Neuronal stem cell (in vitro differentiated cells): Measurements from ENCODE around the gene BIVM.

Source experiments
- DNase-seq: peaks from one replicate; pipeline ENCODE4 v3.0.0-alpha.2; 2013; ENCODE audit warnings: low spot score
- H2AFZ ChIP-seq: one replicate; pipeline ENCODE4 v1.6.1; 2013; ENCODE audit warnings: mild to moderate bottlenecking, low read length, inconsistent platforms
- H2AK5ac ChIP-seq: 2 replicates; pipeline ENCODE4 v1.6.1; 2013; ENCODE audit warnings: low read depth, mild to moderate bottlenecking, inconsistent platforms, low read length, moderate library complexity, mixed read lengths
- H2BK120ac ChIP-seq: 2 replicates; pipeline ENCODE4 v1.6.1; 2013; ENCODE audit warnings: low read depth, mild to moderate bottlenecking, inconsistent platforms, low read length, moderate library complexity, mixed read lengths
- H2BK12ac ChIP-seq: one replicate; pipeline ENCODE4 v1.6.1; 2013; ENCODE audit warnings: low read length, inconsistent platforms
- H2BK15ac ChIP-seq: 2 replicates; pipeline ENCODE4 v1.6.1; 2013; ENCODE audit warnings: mild to moderate bottlenecking, low read length, inconsistent platforms, mixed read lengths
- H2BK5ac ChIP-seq: one replicate; pipeline ENCODE4 v1.6.1; 2013; ENCODE audit warnings: inconsistent platforms, mild to moderate bottlenecking, low read length, moderate library complexity
- H3K14ac ChIP-seq: one replicate; pipeline ENCODE4 v1.6.1; 2013; ENCODE audit warnings: low read length, inconsistent platforms
- H3K18ac ChIP-seq: 2 replicates; pipeline ENCODE4 v1.6.1; 2013; ENCODE audit warnings: low read length, inconsistent platforms
- H3K23ac ChIP-seq: 2 replicates; pipeline ENCODE4 v1.6.1; 2013; ENCODE audit warnings: low read depth, mild to moderate bottlenecking, mixed read lengths, low read length, inconsistent platforms; ENCODE audit not compliant: poor library complexity
- H3K27ac ChIP-seq: replicated peaks from 3 replicates; pipeline ENCODE4 v1.5.1; 2013; ENCODE audit warnings: low read length, inconsistent platforms
- H3K27me3 ChIP-seq, 3 experiments: 2 replicates each; pipeline ENCODE4 v1.6.1; 2013; ENCODE audit warnings: low read length in 3 of 3, mild to moderate bottlenecking in 2 of 3, inconsistent platforms in 1 of 3, low read depth in 1 of 3, mixed read lengths in 1 of 3, moderate library complexity in 1 of 3; ENCODE audit not compliant: control insufficient read depth in 3 of 3, insufficient read depth in 3 of 3
- H3K36me3 ChIP-seq, 2 donors: replicated peaks in 1 of 2; 2 replicates each; pipeline ENCODE4 v1.6.1; 2013; ENCODE audit warnings: low read length in 2 of 2; ENCODE audit not compliant: control insufficient read depth in 2 of 2, insufficient read depth in 2 of 2
- H3K4ac ChIP-seq: 2 replicates; pipeline ENCODE4 v1.6.1; 2013; ENCODE audit warnings: inconsistent platforms, mild to moderate bottlenecking, low read length, moderate library complexity
- H3K4me1 ChIP-seq, 2 donors: 1 replicate in 1 of 2; 2 replicates in 1 of 2; pipeline ENCODE4 v1.6.1; 2013; ENCODE audit warnings: low read length in 2 of 2, low read depth in 1 of 2; ENCODE audit not compliant: control insufficient read depth in 2 of 2, insufficient read depth in 1 of 2
- H3K4me2 ChIP-seq: one replicate; pipeline ENCODE4 v1.6.1; 2013; ENCODE audit warnings: mild to moderate bottlenecking, low read length, inconsistent platforms; ENCODE audit not compliant: insufficient read depth, poor library complexity, severe bottlenecking
- H3K4me3 ChIP-seq, 2 donors: 2 replicates each; pipeline ENCODE4 v1.5.1; 2013; ENCODE audit warnings: low read length in 2 of 2, mild to moderate bottlenecking in 2 of 2, inconsistent platforms in 1 of 2, moderate library complexity in 1 of 2
- H3K79me1 ChIP-seq: one replicate; pipeline ENCODE4 v1.6.1; 2013; ENCODE audit warnings: low read depth, mild to moderate bottlenecking, inconsistent platforms, low read length, moderate library complexity
- H3K9ac ChIP-seq: one replicate; pipeline ENCODE4 v1.6.1; 2013; ENCODE audit warnings: mild to moderate bottlenecking, low read depth, low read length, inconsistent platforms; ENCODE audit not compliant: poor library complexity
- H3K9me3 ChIP-seq, 2 donors: replicated peaks in 1 of 2; 2 replicates each; pipeline versions ENCODE3 to v1.6.1; 2013; ENCODE audit warnings: low read length in 2 of 2, mild to moderate bottlenecking in 2 of 2, inconsistent platforms in 1 of 2, low read depth in 1 of 2, mixed read lengths in 1 of 2, moderate library complexity in 1 of 2; ENCODE audit not compliant: control insufficient read depth in 2 of 2, insufficient read depth in 1 of 2
- H4K8ac ChIP-seq: one replicate; pipeline ENCODE4 v1.6.1; 2013; ENCODE audit warnings: low read depth, mild to moderate bottlenecking, inconsistent platforms, low read length, moderate library complexity
- H4K91ac ChIP-seq: one replicate; pipeline ENCODE4 v1.6.1; 2013; ENCODE audit warnings: low read length, low read depth, mild to moderate bottlenecking, inconsistent platforms; ENCODE audit not compliant: poor library complexity
- WGBS, 2 donors: extraction: QIAGEN DNeasy Blood & Tissue Kit; methylation state at CpG; one replicate each; pipeline ENCODE4 v1.1.7; 2013; ENCODE audit warnings: missing lambda C conversion rate in 2 of 2, mixed read lengths in 1 of 2; ENCODE audit not compliant: insufficient read length in 2 of 2, insufficient replicate concordance in 1 of 2; ENCODE audit errors: extremely low coverage in 2 of 2; 5-methylcytosine and 5-hydroxymethylcytosine counted together

The BIVM gene

GRCh38 chr13:102817241-102817640 is 18.3 kb downstream of the BIVM start:
- Histone ChIP-seq H3K4ac (no peak overlapping the region), H2BK15ac (no peak overlapping the region), H3K4me3 (no peak overlapping the region), H3K18ac (no peak overlapping the region), H2AFZ (no peak overlapping the region), H2BK5ac (no peak overlapping the region), H3K9me3 (no peaks in the 10 kb centered on the region), H3K9ac (no peak overlapping the region), H3K27me3 (no peaks in the 10 kb centered on the region), H2AK5ac (no peak overlapping the region), H3K79me1 (no peaks in the 10 kb centered on the region), H3K4me1 (peaks cover 0 to 6% of the 10 kb centered on the region in 2 donors), H4K91ac (no peak overlapping the region), H3K14ac (no peak overlapping the region), H2BK12ac (no peak overlapping the region), H3K27ac (no peak overlapping the region), H3K4me2 (no peak overlapping the region), H3K23ac (no peak overlapping the region), H3K36me3 (peaks cover 0 to 52% of the 10 kb centered on the region in 2 donors), H2BK120ac (no peak overlapping the region), H4K8ac (no peak overlapping the region)
- DNase-seq, result no peak
- WGBS, 2 donors, result no CpG with 5 or more reads among the region's 1 CpG

- H2BK15ac ChIP-seq, result no peak overlapping the region
- peaks cover 0 to 2% of the 10 kb centered on the region in 2 donors for H3K4me1 ChIP-seq
- H4K91ac ChIP-seq, result no peak overlapping the region
- no peak overlapping the region for H3K27ac ChIP-seq
- H3K4me3 ChIP-seq, result no peak overlapping the region
- H3K36me3 ChIP-seq, result peaks cover 0 to 58% of the 10 kb centered on the region in 2 donors
- peaks cover 0 to 4% of the 10 kb centered on the region in 2 donors for H3K9me3 ChIP-seq
- H3K18ac ChIP-seq, result no peak overlapping the region
- DNase-seq, result no peak
- no peak overlapping the region for H3K4ac ChIP-seq
- H2AFZ ChIP-seq, result no peak overlapping the region
- no peak overlapping the region for H3K9ac ChIP-seq
- H2AK5ac ChIP-seq, result no peak overlapping the region
- no peak overlapping the region for H3K4me2 ChIP-seq
- H2BK120ac ChIP-seq, result no peak overlapping the region
- no peak overlapping the region for H3K23ac ChIP-seq
- no peak overlapping the region for H3K14ac ChIP-seq
- no peak overlapping the region for H4K8ac ChIP-seq
- H3K79me1 ChIP-seq, result no peaks in the 10 kb centered on the region
- H2BK12ac ChIP-seq, result no peak overlapping the region
- H2BK5ac ChIP-seq, result no peak overlapping the region
- no peaks in the 10 kb centered on the region for H3K27me3 ChIP-seq
Measured at GRCh38 chr13:102817907-102818306, 19.0 kb downstream of the BIVM start.

- Histone ChIP-seq H3K36me3 (peaks cover 0 to 69% of the 10 kb centered on the region in 2 donors), H3K9ac (no peak overlapping the region), H2AK5ac (no peak overlapping the region), H2BK15ac (no peak overlapping the region), H2BK12ac (no peak overlapping the region), H3K9me3 (peaks cover 0 to 14% of the 10 kb centered on the region in 2 donors), H3K4me2 (no peak overlapping the region), H3K4me3 (no peak overlapping the region), H4K8ac (no peak overlapping the region), H3K4me1 (no peaks in the 10 kb centered on the region), H4K91ac (no peak overlapping the region), H2AFZ (no peak overlapping the region), H3K14ac (no peak overlapping the region), H2BK120ac (no peak overlapping the region), H2BK5ac (no peak overlapping the region), H3K27ac (no peak overlapping the region), H3K4ac (no peak overlapping the region), H3K79me1 (no peaks in the 10 kb centered on the region), H3K23ac (no peak overlapping the region), H3K18ac (no peak overlapping the region), H3K27me3 (no peaks in the 10 kb centered on the region)
- WGBS, 2 donors, result no CpG with 5 or more reads among the region's 4 CpGs
- DNase-seq, result no peak
Measured at GRCh38 chr13:102825400-102825799, 26.5 kb downstream of the BIVM start.

- Histone ChIP-seq H4K91ac (no peak overlapping the region), H3K79me1 (no peaks in the 10 kb centered on the region), H2AK5ac (no peak overlapping the region), H3K27me3 (no peaks in the 10 kb centered on the region), H3K14ac (no peak overlapping the region), H2BK5ac (no peak overlapping the region), H3K18ac (no peak overlapping the region), H2BK15ac (no peak overlapping the region), H3K36me3 (peaks cover 0 to 68% of the 10 kb centered on the region in 2 donors), H3K4me2 (no peak overlapping the region), H3K9ac (no peak overlapping the region), H3K27ac (no peak overlapping the region), H3K4me1 (no peaks in the 10 kb centered on the region), H2BK120ac (no peak overlapping the region), H4K8ac (no peak overlapping the region), H2AFZ (no peak overlapping the region), H3K9me3 (peaks cover 0 to 14% of the 10 kb centered on the region in 2 donors), H3K23ac (no peak overlapping the region), H3K4me3 (no peak overlapping the region), H2BK12ac (no peak overlapping the region), H3K4ac (no peak overlapping the region)
- DNase-seq, result no peak
- WGBS, 2 donors, result no CpG with 5 or more reads among the region's 8 CpGs
Measured at GRCh38 chr13:102825921-102826706, 27.2 kb downstream of the BIVM start.
